ENCODE data around the gene SLAMF6.

The SLAMF6 gene

DNA sequence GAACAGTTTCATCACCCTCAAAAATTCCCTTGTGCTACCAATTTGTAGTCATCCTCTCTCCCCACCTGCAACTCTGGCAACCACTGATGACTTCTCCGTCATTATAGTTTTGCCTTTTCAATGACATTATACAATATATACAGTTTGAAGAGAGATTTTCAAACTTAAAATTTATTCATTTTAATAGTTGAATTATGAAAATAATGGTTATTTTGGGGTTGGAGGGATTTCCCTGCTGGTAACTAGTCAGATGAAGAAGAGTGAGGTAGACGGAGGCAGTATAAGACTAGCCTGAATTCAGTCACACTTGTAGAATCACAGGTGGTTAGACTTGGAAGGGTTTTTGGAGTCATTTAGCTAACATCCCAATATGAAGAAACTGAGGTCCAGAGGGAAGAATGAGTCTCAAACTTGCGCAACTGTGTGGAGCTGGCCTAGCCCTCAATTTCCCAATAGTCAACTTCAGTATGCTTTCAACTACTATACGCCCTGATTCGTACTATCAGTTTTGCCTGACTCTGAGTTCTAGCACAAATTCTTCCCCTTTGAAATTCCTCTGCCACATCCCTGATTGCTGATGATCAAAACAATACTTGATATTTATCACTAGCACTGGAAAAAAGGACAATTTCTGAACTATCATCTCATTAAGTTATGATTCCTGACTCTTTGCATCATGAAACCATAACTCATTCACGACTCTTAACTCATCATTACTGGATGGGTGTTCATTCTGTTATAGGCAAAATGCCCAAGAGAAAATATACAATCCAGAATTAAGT is 68.5 kb downstream of the SLAMF6 start:
- H3K4me1 ChIP-seq (ENCODE audit: control insufficient read depth in 1 of 2, insufficient read depth in 1 of 2, low read depth in 1 of 2, low read length in 1 of 2): no peaks in the 10 kb centered on the region
- H3K27me3 ChIP-seq: no peaks in the 10 kb centered on the region
- TF ChIP-seq CTCF (IDR thresholded peaks at IDR 0.05): no peak
- H3K9me3 ChIP-seq: no peaks in the 10 kb centered on the region
- H3K36me3 ChIP-seq: no peaks in the 10 kb centered on the region
- H3K4me3 ChIP-seq (ENCODE audit: low read depth in 1 of 2, low read length in 1 of 2): no peak overlapping the region
- no peak overlapping the region for H3K27ac ChIP-seq

DNA sequence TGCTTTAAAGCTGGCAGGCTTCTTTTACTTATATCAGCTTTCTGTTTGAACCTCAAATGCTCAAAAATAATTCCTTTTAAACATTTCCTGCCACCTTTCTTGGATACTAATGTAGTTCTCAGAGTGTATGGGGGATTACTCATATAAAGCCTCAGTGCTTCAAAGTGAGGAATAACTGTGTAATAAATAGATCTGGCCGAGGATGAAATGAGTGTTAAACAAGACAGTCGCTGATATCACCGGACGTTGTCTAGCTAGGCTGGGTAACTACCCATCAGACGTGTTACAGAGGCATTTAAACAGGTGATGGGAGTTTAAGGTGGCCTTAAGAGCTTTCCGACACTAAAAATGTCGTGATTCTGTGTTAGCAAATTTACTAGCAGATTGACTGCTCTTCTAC is 69.6 kb downstream of the SLAMF6 start:
- Histone ChIP-seq H3K4me3 (ENCODE audit: low read depth in 1 of 2, low read length in 1 of 2) (no peak overlapping the region), H3K36me3 (no peaks in the 10 kb centered on the region), H3K9me3 (no peaks in the 10 kb centered on the region), H3K27me3 (no peaks in the 10 kb centered on the region), H3K27ac (no peak overlapping the region), H3K4me1 (ENCODE audit: control insufficient read depth in 1 of 2, insufficient read depth in 1 of 2, low read depth in 1 of 2, low read length in 1 of 2) (no peaks in the 10 kb centered on the region)
- no peak for TF ChIP-seq CTCF (IDR thresholded peaks at IDR 0.05)

- Histone ChIP-seq H3K4me1 (ENCODE audit: control insufficient read depth in 1 of 2, insufficient read depth in 1 of 2, low read depth in 1 of 2, low read length in 1 of 2) (peaks cover 0 to 4% of the 10 kb centered on the region in 2 experiments), H3K9me3 (no peaks in the 10 kb centered on the region), H3K27me3 (no peaks in the 10 kb centered on the region), H3K36me3 (no peaks in the 10 kb centered on the region), H3K27ac (no peak overlapping the region), H3K4me3 (ENCODE audit: low read depth in 1 of 2, low read length in 1 of 2) (no peak overlapping the region)
- TF ChIP-seq CTCF (IDR thresholded peaks at IDR 0.05): no peak
These were observed 71.2 kb downstream of the SLAMF6 start for GRCh38 chr1:160451859-160452232.

GRCh38 chr1:160451119-160451858 is 71.8 kb downstream of the SLAMF6 start:
- H3K27ac ChIP-seq: no peak overlapping the region
- no peaks in the 10 kb centered on the region for H3K36me3 ChIP-seq

GRCh38 chr1:160449494-160449893 is 73.6 kb downstream of the SLAMF6 start:
- Histone ChIP-seq H3K27me3 (no peaks in the 10 kb centered on the region), H3K27ac (no peak overlapping the region), H3K4me1 (ENCODE audit: control insufficient read depth in 1 of 2, insufficient read depth in 1 of 2, low read depth in 1 of 2, low read length in 1 of 2) (peaks cover 0 to 6% of the 10 kb centered on the region in 2 experiments), H3K36me3 (no peaks in the 10 kb centered on the region), H3K9me3 (no peaks in the 10 kb centered on the region), H3K4me3 (ENCODE audit: low read depth in 1 of 2, low read length in 1 of 2) (no peak overlapping the region)
- TF ChIP-seq CTCF (IDR thresholded peaks at IDR 0.05): no peak

More at GRCh38 chr1:160451119-160451858, 71.8 kb downstream of the SLAMF6 start:
- Histone ChIP-seq H3K4me1 (ENCODE audit: control insufficient read depth in 1 of 2, insufficient read depth in 1 of 2, low read depth in 1 of 2, low read length in 1 of 2) (peaks cover 0 to 6% of the 10 kb centered on the region in 2 experiments), H3K4me3 (ENCODE audit: low read depth in 1 of 2, low read length in 1 of 2) (no peak overlapping the region), H3K27me3 (no peaks in the 10 kb centered on the region), H3K9me3 (no peaks in the 10 kb centered on the region)
- TF ChIP-seq CTCF (IDR thresholded peaks at IDR 0.05): no peak
